Osteoblast (primary cell): ENCODE data around the gene CFAP77. TPM values are rescaled to one million over a fixed set of nuclear protein-coding genes. Genes with fewer than 3 reads are reported as not detected.

ENCODE experiments used
- DNase-seq: peaks from one replicate; pipeline ENCODE4 v3.0.0; 2011; ENCODE audit warnings: low spot score, mixed read lengths; ENCODE audit not compliant: insufficient read length; ENCODE audit errors: missing footprints
- H2AFZ ChIP-seq: 2 replicates; pipeline ENCODE4 v1.6.0; 2011; ENCODE audit warnings: mild to moderate bottlenecking, low read length
- H3K27ac ChIP-seq: 2 replicates; pipeline ENCODE4 v1.5.1; 2011; ENCODE audit warnings: mild to moderate bottlenecking, low read depth, low read length, moderate library complexity
- H3K27me3 ChIP-seq: 2 replicates; pipeline ENCODE4 v1.6.0; 2012; ENCODE audit warnings: mild to moderate bottlenecking, control low read depth, inconsistent platforms, low read length, moderate library complexity; ENCODE audit not compliant: insufficient read depth
- H3K36me3 ChIP-seq: 2 replicates; pipeline ENCODE4 v1.5.1; 2011; ENCODE audit warnings: mild to moderate bottlenecking, low read length, control low read depth, moderate library complexity; ENCODE audit not compliant: insufficient read depth
- H3K4me1 ChIP-seq: 2 replicates; pipeline ENCODE4 v1.5.1; 2011; ENCODE audit warnings: mild to moderate bottlenecking, low read length, control low read depth, moderate library complexity; ENCODE audit not compliant: insufficient read depth
- H3K4me2 ChIP-seq: 2 replicates; pipeline ENCODE4 v1.6.0; 2011; ENCODE audit warnings: mild to moderate bottlenecking, low read length; ENCODE audit not compliant: insufficient read depth
- H3K4me3 ChIP-seq: fragments of 200-600 bp; sonication (generic); 3 replicates; pipeline ENCODE4 v1.5.1; 2012; ENCODE audit warnings: mild to moderate bottlenecking, low read length, inconsistent platforms; ENCODE audit not compliant: insufficient read depth
- H3K79me2 ChIP-seq: 2 replicates; pipeline ENCODE4 v1.6.0; 2012; ENCODE audit warnings: mild to moderate bottlenecking, low read length, control low read depth, inconsistent platforms; ENCODE audit not compliant: insufficient read depth
- H3K9me3 ChIP-seq: 2 replicates; pipeline ENCODE4 v1.5.1; 2011; ENCODE audit warnings: low read depth, low read length, control low read depth
- H4K20me1 ChIP-seq: 2 replicates; pipeline ENCODE4 v1.6.0; 2012; ENCODE audit warnings: mild to moderate bottlenecking, low read length, control low read depth; ENCODE audit not compliant: insufficient read depth
- CTCF ChIP-seq: IDR thresholded peaks from 2 replicates; pipeline ENCODE4 v1.5.1; 2011; ENCODE audit warnings: mild to moderate bottlenecking, low read depth, low read length, moderate library complexity; ENCODE audit errors: extremely low read depth
- total RNA-seq: library from RNA; depleted of rRNA; stranded (reverse); fragments of >200 nt; gene quantifications from 2 replicates; pipeline ENCODE4 v1.2.3, GENCODE V29; 2012

CFAP77 gene
- total RNA-seq, 1 donor, result 0.36 TPM

GRCh38 chr9:132556714-132557113, 146.7 kb downstream of the CFAP77 start:
- TF ChIP-seq CTCF, result no peak
- no peaks in the 10 kb centered on the region for H3K79me2 ChIP-seq
- DNase-seq, result peak; percentile 51
- no peaks in the 10 kb centered on the region for H4K20me1 ChIP-seq
- H3K27me3 ChIP-seq, result peaks cover 58% of the 10 kb centered on the region
- H2AFZ ChIP-seq, result no peak overlapping the region
- H3K9me3 ChIP-seq, result no peaks in the 10 kb centered on the region
- H3K4me1 ChIP-seq, result no peaks in the 10 kb centered on the region
- H3K4me2 ChIP-seq, result no peak overlapping the region
- no peak overlapping the region for H3K27ac ChIP-seq
- no peaks in the 10 kb centered on the region for H3K36me3 ChIP-seq
- no peak overlapping the region for H3K4me3 ChIP-seq

DNA sequence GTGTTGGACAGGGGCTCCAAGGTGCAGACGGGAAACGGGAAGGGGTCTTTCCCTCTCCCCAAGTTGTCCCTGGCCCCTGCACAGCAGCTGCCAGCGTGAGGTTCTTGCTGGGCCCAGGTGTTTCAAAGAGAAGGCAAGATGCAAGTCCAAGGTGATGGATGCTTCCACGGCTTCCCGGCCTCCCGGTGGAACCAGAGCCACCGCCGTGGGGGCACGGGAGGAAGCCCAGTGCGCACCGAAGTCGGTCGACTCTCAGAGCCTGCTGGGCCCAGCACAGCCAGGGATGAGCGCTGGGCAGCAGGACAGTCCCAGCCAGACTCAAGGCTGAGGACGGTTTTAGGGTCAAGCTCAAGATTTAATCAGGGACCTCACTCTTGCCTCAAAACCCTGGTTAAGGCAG, 147.1 kb downstream of the CFAP77 start:
- no peak overlapping the region for H3K4me3 ChIP-seq
- H3K79me2 ChIP-seq, result no peaks in the 10 kb centered on the region
- H3K36me3 ChIP-seq, result no peaks in the 10 kb centered on the region
- DNase-seq, result peak; percentile 55
- TF ChIP-seq CTCF, result no peak
- no peaks in the 10 kb centered on the region for H3K4me1 ChIP-seq
- no peak overlapping the region for H2AFZ ChIP-seq
- H3K4me2 ChIP-seq, result no peak overlapping the region
- peaks cover 58% of the 10 kb centered on the region for H3K27me3 ChIP-seq
- no peaks in the 10 kb centered on the region for H3K9me3 ChIP-seq
- no peak overlapping the region for H3K27ac ChIP-seq
- no peaks in the 10 kb centered on the region for H4K20me1 ChIP-seq

DNA sequence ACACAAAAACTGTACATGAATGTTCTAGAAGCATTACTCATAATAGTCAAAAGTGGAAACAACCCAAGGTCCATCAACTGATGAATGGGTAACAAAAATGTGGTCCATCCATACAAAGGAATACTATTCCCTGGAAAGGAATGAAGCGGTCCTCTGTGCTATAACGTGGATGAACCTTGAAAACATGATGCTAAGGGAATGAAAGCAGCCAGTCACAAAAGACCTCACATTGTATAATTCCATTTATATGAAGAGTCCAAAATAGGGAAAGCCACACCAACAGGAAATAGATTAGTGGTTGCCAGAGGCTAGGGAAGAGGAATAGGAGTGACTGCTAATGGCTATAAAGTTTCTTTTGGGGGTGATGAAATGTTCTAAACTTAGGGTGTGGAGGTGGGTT, 149.7 kb downstream of the CFAP77 start:
- DNase-seq, result no peak
- H3K4me1 ChIP-seq, result no peaks in the 10 kb centered on the region
- H3K79me2 ChIP-seq, result no peaks in the 10 kb centered on the region
- no peak overlapping the region for H2AFZ ChIP-seq
- TF ChIP-seq CTCF, result no peak
- no peak overlapping the region for H3K4me3 ChIP-seq
- H3K27ac ChIP-seq, result no peak overlapping the region
- H3K9me3 ChIP-seq, result no peaks in the 10 kb centered on the region
- no peaks in the 10 kb centered on the region for H4K20me1 ChIP-seq
- peaks cover 67% of the 10 kb centered on the region for H3K27me3 ChIP-seq
- H3K4me2 ChIP-seq, result no peak overlapping the region
- H3K36me3 ChIP-seq, result no peaks in the 10 kb centered on the region

DNA sequence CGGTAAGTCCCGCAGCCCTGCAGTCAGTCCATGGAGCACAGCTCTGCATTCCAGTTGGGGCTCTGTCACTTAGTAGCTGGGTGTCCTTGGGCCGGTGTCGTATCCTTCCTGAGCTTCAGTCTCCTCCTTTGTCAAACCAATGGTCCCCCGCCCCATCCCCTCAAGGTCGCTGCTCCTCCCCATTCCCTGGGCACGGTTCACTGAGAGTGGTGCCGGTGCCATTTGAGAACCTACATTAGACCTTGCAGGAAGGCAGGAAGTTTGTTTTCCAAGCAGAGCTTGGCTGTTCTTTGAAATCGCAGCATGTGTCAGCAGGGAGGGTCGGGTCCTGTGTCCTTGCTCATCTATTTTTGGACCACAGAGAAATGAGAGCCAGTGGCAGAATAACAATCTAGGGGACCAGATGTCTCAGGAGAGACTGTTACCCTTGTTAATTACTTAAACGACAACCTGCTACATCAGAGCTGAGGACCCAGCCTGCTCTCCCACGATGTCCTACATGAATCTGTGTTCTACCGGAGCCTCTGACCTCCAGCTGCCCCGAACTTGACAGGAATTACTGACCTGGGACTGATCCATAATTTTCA, 150.7 kb downstream of the CFAP77 start:
- H3K27ac ChIP-seq, result no peak overlapping the region
- H3K79me2 ChIP-seq, result no peaks in the 10 kb centered on the region
- H3K9me3 ChIP-seq, result no peaks in the 10 kb centered on the region
- H3K4me3 ChIP-seq, result no peak overlapping the region
- no peak overlapping the region for H3K4me2 ChIP-seq
- no peaks in the 10 kb centered on the region for H3K36me3 ChIP-seq
- peak; percentile 48 for DNase-seq
- peaks cover 57% of the 10 kb centered on the region for H3K27me3 ChIP-seq
- no peaks in the 10 kb centered on the region for H4K20me1 ChIP-seq
- no peaks in the 10 kb centered on the region for H3K4me1 ChIP-seq
- TF ChIP-seq CTCF, result no peak
- H2AFZ ChIP-seq, result no peak overlapping the region
